ENCODE results near the gene RAP1A.

RAP1A gene

GRCh38 chr1:111723871-111724270, 104.3 kb downstream of the RAP1A start:
- DNase-seq (ENCODE audit: low read depth, low spot score), result no peak
- CTCF ChIA-PET, result interaction anchor here (1.6 kb wide), 1 partner anchor 42 kb away, joined by 3 read pairs; no protein-coding TSS in a partner anchor
- POLR2A ChIA-PET, result no interaction called here

GRCh38 chr1:111725192-111725591, 105.6 kb downstream of the RAP1A start:
- ChIA-PET CTCF (interaction anchor here (0.8 to 1.6 kb wide), 5 partner anchors 9 to 41 kb away, joined by 3 to 5 read pairs (median 4); no protein-coding TSS in a partner anchor), POLR2A (no interaction called here)
- no peak for TF ChIP-seq CTCF (IDR thresholded peaks at IDR 0.05; ENCODE audit: insufficient read depth, low read length, missing control alignments)
- no peak overlapping the region for H3K4me3 ChIP-seq (ENCODE audit: low read depth, low read length)
- DNase-seq (ENCODE audit: low read depth, low spot score), result no peak

More at GRCh38 chr1:111723871-111724270, 104.3 kb downstream of the RAP1A start:
- H3K4me3 ChIP-seq (ENCODE audit: low read depth, low read length), result no peak overlapping the region
- no peak for TF ChIP-seq CTCF (IDR thresholded peaks at IDR 0.05; ENCODE audit: insufficient read depth, low read length, missing control alignments)

DNA sequence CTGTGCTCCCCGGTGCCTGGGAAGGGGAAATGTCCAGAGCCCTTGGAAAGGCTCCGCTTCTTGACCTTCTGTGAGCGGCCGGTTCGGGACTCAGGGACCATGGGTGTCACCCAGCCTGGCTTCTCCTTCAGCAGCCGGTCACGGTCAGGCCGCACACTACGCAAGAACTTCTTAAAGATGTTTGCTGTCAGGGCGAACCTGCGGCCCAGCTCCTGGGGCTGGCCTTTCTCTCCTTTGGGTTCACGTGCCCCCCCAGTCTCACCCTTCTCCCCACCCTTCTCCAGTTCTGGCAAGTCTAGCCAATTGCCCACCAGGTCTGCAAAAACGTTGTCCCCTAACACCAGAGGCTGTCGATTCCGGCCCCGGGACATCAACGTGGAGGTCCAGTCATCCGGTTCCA, 107.5 kb downstream of the RAP1A start:
- POLR2A ChIA-PET, result no interaction called here
- no peak overlapping the region for H3K4me3 ChIP-seq (ENCODE audit: low read depth, low read length)
- no peak for TF ChIP-seq CTCF (IDR thresholded peaks at IDR 0.05; ENCODE audit: insufficient read depth, low read length, missing control alignments)
- CTCF ChIA-PET, result interaction anchor here (0.7 to 3.7 kb wide), 3 partner anchors 11 to 43 kb away, joined by 5 to 45 read pairs (median 26); partner anchors contain the start of gene INKA2
- DNase-seq (ENCODE audit: low read depth, low spot score), result no peak

GRCh38 chr1:111729271-111729921, 109.8 kb downstream of the RAP1A start:
- DNase-seq (ENCODE audit: low read depth, low spot score), result no peak
- POLR2A ChIA-PET, result no interaction called here
- no peak overlapping the region for H3K4me3 ChIP-seq (ENCODE audit: low read depth, low read length)
- CTCF ChIA-PET, result interaction anchor here (0.8 to 3.7 kb wide), 6 partner anchors 8 to 28 kb away, joined by 3 to 45 read pairs (median 4); partner anchors contain the start of gene INKA2
- no peak for TF ChIP-seq CTCF (IDR thresholded peaks at IDR 0.05; ENCODE audit: insufficient read depth, low read length, missing control alignments)

GRCh38 chr1:111729946-111730681, 110.5 kb downstream of the RAP1A start:
- CTCF ChIA-PET, result interaction anchor here (1.0 to 3.7 kb wide), 3 partner anchors 8 to 14 kb away, joined by 3 to 45 read pairs (median 26); partner anchors contain the start of gene INKA2
- no peak overlapping the region for H3K4me3 ChIP-seq (ENCODE audit: low read depth, low read length)
- POLR2A ChIA-PET, result no interaction called here
- no peak for DNase-seq (ENCODE audit: low read depth, low spot score)
- no peak for TF ChIP-seq CTCF (IDR thresholded peaks at IDR 0.05; ENCODE audit: insufficient read depth, low read length, missing control alignments)

GRCh38 chr1:111730706-111731105, 111.1 kb downstream of the RAP1A start:
- ChIA-PET POLR2A (no interaction called here), CTCF (interaction anchor here (1.1 to 10.1 kb wide), 3 partner anchors 10 to 38 kb away, joined by 5 to 130 read pairs (median 8); no protein-coding TSS in a partner anchor)
- no peak for DNase-seq (ENCODE audit: low read depth, low spot score)
- TF ChIP-seq CTCF (IDR thresholded peaks at IDR 0.05; ENCODE audit: insufficient read depth, low read length, missing control alignments), result no peak
- H3K4me3 ChIP-seq (ENCODE audit: low read depth, low read length), result no peak overlapping the region
